ENCODE measurements around the gene CASR.
"Not testable (repeated sequence)": the region's sequence is repeated elsewhere in the genome, so short reads cannot be mapped to it uniquely, and the experiment has no call there.

DNA sequence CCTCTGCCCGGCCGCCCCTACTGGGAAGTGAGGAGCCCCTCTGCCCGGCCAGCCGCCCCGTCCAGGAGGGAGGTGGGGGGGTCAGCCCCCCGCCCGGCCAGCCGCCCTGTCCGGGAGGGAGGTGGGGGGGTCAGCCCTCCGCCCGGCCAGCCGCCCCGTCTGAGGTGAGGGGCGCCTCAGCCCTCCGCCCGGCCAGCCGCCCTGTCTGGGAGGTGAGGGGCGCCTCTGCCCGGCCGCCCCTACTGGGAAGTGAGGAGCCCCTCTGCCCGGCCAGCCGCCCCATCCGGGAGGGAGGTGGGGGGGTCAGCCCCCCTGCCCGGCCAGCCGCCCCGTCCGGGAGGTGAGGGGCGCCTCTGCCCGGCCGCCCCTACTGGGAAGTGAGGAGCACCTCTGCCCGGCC, 18.5 kb upstream of the CASR start:
- TF ChIP-seq, protein P1, sequence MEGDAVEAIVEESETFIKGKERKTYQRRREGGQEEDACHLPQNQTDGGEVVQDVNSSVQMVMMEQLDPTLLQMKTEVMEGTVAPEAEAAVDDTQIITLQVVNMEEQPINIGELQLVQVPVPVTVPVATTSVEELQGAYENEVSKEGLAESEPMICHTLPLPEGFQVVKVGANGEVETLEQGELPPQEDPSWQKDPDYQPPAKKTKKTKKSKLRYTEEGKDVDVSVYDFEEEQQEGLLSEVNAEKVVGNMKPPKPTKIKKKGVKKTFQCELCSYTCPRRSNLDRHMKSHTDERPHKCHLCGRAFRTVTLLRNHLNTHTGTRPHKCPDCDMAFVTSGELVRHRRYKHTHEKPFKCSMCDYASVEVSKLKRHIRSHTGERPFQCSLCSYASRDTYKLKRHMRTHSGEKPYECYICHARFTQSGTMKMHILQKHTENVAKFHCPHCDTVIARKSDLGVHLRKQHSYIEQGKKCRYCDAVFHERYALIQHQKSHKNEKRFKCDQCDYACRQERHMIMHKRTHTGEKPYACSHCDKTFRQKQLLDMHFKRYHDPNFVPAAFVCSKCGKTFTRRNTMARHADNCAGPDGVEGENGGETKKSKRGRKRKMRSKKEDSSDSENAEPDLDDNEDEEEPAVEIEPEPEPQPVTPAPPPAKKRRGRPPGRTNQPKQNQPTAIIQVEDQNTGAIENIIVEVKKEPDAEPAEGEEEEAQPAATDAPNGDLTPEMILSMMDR (IDR thresholded peaks at IDR 0.05): not testable (repeated sequence)
- not testable (repeated sequence) for TF ChIP-seq POLR2A (IDR thresholded peaks at IDR 0.05; ENCODE audit: low read depth); EP300 (IDR thresholded peaks at IDR 0.05)
